Mammary epithelial cell (primary cell): Measurements from ENCODE around the gene PERP.

Source experiments
- CTCF ChIP-seq, 2 donors: IDR thresholded peaks in 1 of 2; conservative IDR thresholded peaks in 1 of 2; 2 replicates each; pipeline ENCODE4 v1.5.1; 2011 to 2012; ENCODE audit warnings: inconsistent platforms in 2 of 2, low read length in 2 of 2, mild to moderate bottlenecking in 2 of 2, control low read depth in 1 of 2, low read depth in 1 of 2; ENCODE audit not compliant: insufficient read depth in 1 of 2; ENCODE audit errors: extremely low read depth in 1 of 2
- EZH2 ChIP-seq: IDR thresholded peaks from 2 replicates; pipeline ENCODE4 v1.6.1; 2012; ENCODE audit warnings: low read length, inconsistent platforms, borderline replicate concordance

DNA sequence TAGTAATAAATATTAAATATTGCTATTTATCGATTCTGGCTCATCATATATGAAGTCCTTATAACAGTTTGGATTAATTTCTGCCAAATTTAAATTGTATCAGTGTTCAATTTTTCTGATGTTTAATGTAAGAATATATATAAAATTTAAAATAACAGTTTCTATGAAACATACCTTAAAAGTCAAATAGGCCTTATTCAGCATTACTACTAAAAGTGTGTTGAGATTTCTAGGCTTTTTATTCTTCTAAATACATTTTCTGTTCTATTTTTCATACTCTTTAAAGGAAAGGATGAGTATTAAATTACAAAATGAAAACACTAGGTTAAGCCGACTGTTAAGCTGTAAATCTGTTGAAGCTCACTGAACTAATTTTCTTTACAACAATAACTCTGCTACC is 13.6 kb downstream of the PERP start:
- TF ChIP-seq CTCF (conservative IDR thresholded peaks at IDR 0.05 in 1 of 2, IDR thresholded peaks at IDR 0.05 in 1 of 2; ENCODE audit: extremely low read depth in 1 of 2, insufficient read depth in 1 of 2, low read depth in 1 of 2, low read length in 2 of 2): no peak
- no peak for TF ChIP-seq EZH2
